Measurements from ENCODE around the gene RXFP2. TPM values are rescaled to one million over a fixed set of nuclear protein-coding genes. Genes with fewer than 3 reads are reported as not detected.

Gene RXFP2
- total and polyA plus RNA-seq, 10 of the 15 experiments (the other 5 are each of a cell fraction or from before 2014, with no cell fraction given), result 0.01 to 0.05 TPM; not detected in 8

GRCh38 chr13:31722673-31723072, 16.7 kb upstream of the RXFP2 start:
- H3K27me3 ChIP-seq (replicated peaks in 1 of 2; ENCODE audit: control insufficient read depth in 2 of 2, insufficient read depth in 2 of 2, low read length in 1 of 2), result no peaks in the 10 kb centered on the region
- H3K9ac ChIP-seq (ENCODE audit: control insufficient read depth, insufficient read depth, low read length), result no peak overlapping the region
- DNase-seq (ENCODE audit: low read depth, low spot score), result no peak
- 8% methylated on average over 5 of the region's 5 CpGs for WGBS (ENCODE audit: insufficient coverage, insufficient replicate concordance, low lambda C conversion rate, missing lambda C conversion rate)
- SMC1A ChIA-PET (ENCODE audit: uncharacterized antibody, unreplicated experiment), result interaction anchor here (0.8 kb wide), 1 partner anchor 9 kb away, joined by 3 read pairs; no protein-coding TSS in a partner anchor
- ATAC-seq, result no peak
- no peak for FAIRE-seq
- H3K4me3 ChIP-seq, result no peak overlapping the region
- H3K4me1 ChIP-seq (ENCODE audit: control insufficient read depth, insufficient read depth, low read length), result no peaks in the 10 kb centered on the region
- no peak overlapping the region for H3K4me2 ChIP-seq (ENCODE audit: control insufficient read depth, insufficient read depth)
- RAD21 ChIA-PET (ENCODE audit: unreplicated experiment), result no interaction called here
- CTCF ChIA-PET, result no interaction called here
- POLR2A ChIA-PET, result no interaction called here
- in situ Hi-C loops (cut with MboI), result no loop called here
- no peaks in the 10 kb centered on the region for H3K9me3 ChIP-seq (replicated peaks; ENCODE audit: control insufficient read depth, insufficient read depth, low read length)
- H3K27ac ChIP-seq (ENCODE audit: control insufficient read depth, insufficient read depth), result no peak overlapping the region
- no peaks in the 10 kb centered on the region for H3K79me2 ChIP-seq (ENCODE audit: control insufficient read depth, insufficient read depth, low read length)
- H3K36me3 ChIP-seq (ENCODE audit: control insufficient read depth in 2 of 2, insufficient read depth in 2 of 2, low read length in 1 of 2), result no peaks in the 10 kb centered on the region
- intact Hi-C loops (cut with micrococcal nuclease; ENCODE audit: unreplicated experiment), result no loop called here
- H4K20me1 ChIP-seq (ENCODE audit: control insufficient read depth, insufficient read depth), result no peaks in the 10 kb centered on the region
- no TSS peak for BruUV-seq (replicated peaks)
- no peak overlapping the region for H2AFZ ChIP-seq (ENCODE audit: control insufficient read depth, low read depth, low read length)
- TF ChIP-seq SUZ12 (IDR thresholded peaks at IDR 0.05; ENCODE audit: unreplicated experiment) (no peak), TBL1XR1 (IDR thresholded peaks at IDR 0.05; ENCODE audit: low read depth, low read length) (no peak), ZNF207 (IDR thresholded peaks at IDR 0.05; ENCODE audit: borderline replicate concordance) (no peak), TAF1 (IDR thresholded peaks at IDR 0.05; ENCODE audit: borderline replicate concordance, low read depth, low read length) (no peak), TARDBP (IDR thresholded peaks at IDR 0.05; ENCODE audit: borderline replicate concordance) (no peak), NR2F1 (conservative IDR thresholded peaks at IDR 0.05) (no peak), CHD4 (IDR thresholded peaks at IDR 0.05) (no peak)
- TF ChIP-seq, protein P1, sequence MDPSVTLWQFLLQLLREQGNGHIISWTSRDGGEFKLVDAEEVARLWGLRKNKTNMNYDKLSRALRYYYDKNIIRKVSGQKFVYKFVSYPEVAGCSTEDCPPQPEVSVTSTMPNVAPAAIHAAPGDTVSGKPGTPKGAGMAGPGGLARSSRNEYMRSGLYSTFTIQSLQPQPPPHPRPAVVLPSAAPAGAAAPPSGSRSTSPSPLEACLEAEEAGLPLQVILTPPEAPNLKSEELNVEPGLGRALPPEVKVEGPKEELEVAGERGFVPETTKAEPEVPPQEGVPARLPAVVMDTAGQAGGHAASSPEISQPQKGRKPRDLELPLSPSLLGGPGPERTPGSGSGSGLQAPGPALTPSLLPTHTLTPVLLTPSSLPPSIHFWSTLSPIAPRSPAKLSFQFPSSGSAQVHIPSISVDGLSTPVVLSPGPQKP (IDR thresholded peaks at IDR 0.05; ENCODE audit: low read depth, low read length), result no peak

DNA sequence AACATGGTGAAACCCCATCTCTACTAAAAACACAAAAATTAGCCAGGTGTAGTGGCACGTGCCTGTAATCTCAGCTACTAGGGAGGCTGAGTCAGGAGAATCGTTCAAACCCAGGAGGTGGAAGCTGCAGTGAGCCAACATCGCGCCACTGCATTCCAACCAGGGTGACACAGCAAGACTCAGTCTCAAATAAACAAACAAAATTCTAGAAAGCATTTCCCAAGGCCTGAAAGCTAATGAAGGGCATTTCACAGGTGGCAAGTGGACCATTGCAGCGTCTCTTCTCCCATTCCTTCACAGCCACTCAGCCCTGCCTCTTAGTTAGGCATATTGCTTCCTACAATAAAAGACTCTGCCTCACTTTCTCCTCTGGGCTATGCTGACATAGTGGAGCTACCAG, 13.5 kb upstream of the RXFP2 start:
- Histone ChIP-seq H3K4me3 (no peak overlapping the region), H3K4me2 (ENCODE audit: control insufficient read depth, insufficient read depth) (no peak overlapping the region), H3K27ac (ENCODE audit: control insufficient read depth, insufficient read depth) (no peak overlapping the region), H2AFZ (ENCODE audit: control insufficient read depth, low read depth, low read length) (no peak overlapping the region), H3K9me3 (replicated peaks; ENCODE audit: control insufficient read depth, insufficient read depth, low read length) (no peaks in the 10 kb centered on the region), H3K4me1 (ENCODE audit: control insufficient read depth, insufficient read depth, low read length) (no peaks in the 10 kb centered on the region), H3K9ac (ENCODE audit: control insufficient read depth, insufficient read depth, low read length) (no peak overlapping the region), H3K27me3 (replicated peaks in 1 of 2; ENCODE audit: control insufficient read depth in 2 of 2, insufficient read depth in 2 of 2, low read length in 1 of 2) (no peaks in the 10 kb centered on the region), H4K20me1 (ENCODE audit: control insufficient read depth, insufficient read depth) (no peaks in the 10 kb centered on the region), H3K36me3 (ENCODE audit: control insufficient read depth in 2 of 2, insufficient read depth in 2 of 2, low read length in 1 of 2) (no peaks in the 10 kb centered on the region), H3K79me2 (ENCODE audit: control insufficient read depth, insufficient read depth, low read length) (no peaks in the 10 kb centered on the region)
- no peak for FAIRE-seq
- ChIA-PET CTCF (interaction anchor here (1.0 kb wide), 1 partner anchor 15 kb away, joined by 3 read pairs; no protein-coding TSS in a partner anchor), POLR2A (no interaction called here), SMC1A (ENCODE audit: uncharacterized antibody, unreplicated experiment) (no interaction called here), RAD21 (ENCODE audit: unreplicated experiment) (no interaction called here)
- in situ Hi-C loops (cut with MboI) (no loop called here), intact Hi-C loops (cut with micrococcal nuclease; ENCODE audit: unreplicated experiment) (no loop called here)
- no peak for ATAC-seq
- no peak for DNase-seq (ENCODE audit: low read depth, low spot score)
- WGBS (ENCODE audit: insufficient coverage, insufficient replicate concordance, low lambda C conversion rate, missing lambda C conversion rate), result 66% methylated on average over 5 of the region's 5 CpGs
- no TSS peak for BruUV-seq (replicated peaks)
- TF ChIP-seq FOS (IDR thresholded peaks at IDR 0.05; ENCODE audit: borderline replicate concordance, extremely low read depth, insufficient read length) (no peak), EP300 (IDR thresholded peaks at IDR 0.05; ENCODE audit: borderline replicate concordance in 1 of 2, control insufficient read depth in 1 of 2, low read depth in 2 of 2, low read length in 2 of 2) (no peak), NR2C1 (IDR thresholded peaks at IDR 0.05) (no peak), TBL1XR1 (IDR thresholded peaks at IDR 0.05; ENCODE audit: low read depth, low read length) (no peak)
